SU-DHL-6 (cell line): ENCODE results near the gene PRR18.

Experiments used
- EZH2phosphoT487 ChIP-seq: fragments of 200-600 bp; sonication (generic), shearing (Covaris generic); conservative IDR thresholded peaks from 2 replicates; pipeline ENCODE4 v1.6.1; 2018; ENCODE audit warnings: mild to moderate bottlenecking, antibody characterized with exemption, low read length, moderate library complexity, mixed read lengths
- TF ChIP-seq, protein P1 (sequence below): fragments of 200-600 bp; sonication (generic); IDR thresholded peaks from one replicate; pipeline ENCODE4 v1.5.1; 2017; ENCODE audit warnings: antibody characterized with exemption, mild to moderate bottlenecking, low read length, moderate library complexity; ENCODE audit not compliant: insufficient read depth, poor library complexity, severe bottlenecking

DNA sequence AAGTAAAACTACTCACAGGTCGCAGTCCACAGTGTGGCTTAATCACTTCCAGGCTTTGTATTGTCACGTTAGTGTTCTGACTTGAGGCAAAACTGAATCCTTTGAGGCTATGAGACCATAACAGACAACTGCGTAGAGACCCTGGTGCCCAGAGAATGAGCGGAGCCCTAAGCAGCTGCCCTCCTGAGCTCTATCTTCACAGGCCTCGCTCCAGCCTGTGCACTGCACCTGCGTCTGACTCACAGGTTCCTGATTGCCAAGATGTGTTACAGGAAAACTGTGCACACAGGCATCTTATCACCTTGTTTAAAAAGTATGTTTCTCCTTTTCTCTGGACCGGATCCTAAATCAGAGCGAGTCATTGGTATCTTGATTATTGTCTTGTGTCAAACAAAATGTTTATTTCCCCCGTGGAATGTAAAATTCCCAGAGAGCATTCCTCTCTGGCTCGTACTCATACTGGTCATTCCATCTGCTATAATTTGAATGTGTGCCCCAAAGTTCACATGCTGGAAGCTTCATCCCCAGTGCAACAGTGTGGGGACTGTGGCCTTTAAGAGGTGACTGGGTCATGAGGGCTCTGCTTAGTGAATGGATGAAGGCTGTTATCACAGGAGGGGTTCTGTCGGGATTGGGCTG lies 25.7 kb downstream of the PRR18 start:
- TF ChIP-seq, protein P1, sequence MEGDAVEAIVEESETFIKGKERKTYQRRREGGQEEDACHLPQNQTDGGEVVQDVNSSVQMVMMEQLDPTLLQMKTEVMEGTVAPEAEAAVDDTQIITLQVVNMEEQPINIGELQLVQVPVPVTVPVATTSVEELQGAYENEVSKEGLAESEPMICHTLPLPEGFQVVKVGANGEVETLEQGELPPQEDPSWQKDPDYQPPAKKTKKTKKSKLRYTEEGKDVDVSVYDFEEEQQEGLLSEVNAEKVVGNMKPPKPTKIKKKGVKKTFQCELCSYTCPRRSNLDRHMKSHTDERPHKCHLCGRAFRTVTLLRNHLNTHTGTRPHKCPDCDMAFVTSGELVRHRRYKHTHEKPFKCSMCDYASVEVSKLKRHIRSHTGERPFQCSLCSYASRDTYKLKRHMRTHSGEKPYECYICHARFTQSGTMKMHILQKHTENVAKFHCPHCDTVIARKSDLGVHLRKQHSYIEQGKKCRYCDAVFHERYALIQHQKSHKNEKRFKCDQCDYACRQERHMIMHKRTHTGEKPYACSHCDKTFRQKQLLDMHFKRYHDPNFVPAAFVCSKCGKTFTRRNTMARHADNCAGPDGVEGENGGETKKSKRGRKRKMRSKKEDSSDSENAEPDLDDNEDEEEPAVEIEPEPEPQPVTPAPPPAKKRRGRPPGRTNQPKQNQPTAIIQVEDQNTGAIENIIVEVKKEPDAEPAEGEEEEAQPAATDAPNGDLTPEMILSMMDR, result no peak
- no peak for TF ChIP-seq EZH2phosphoT487
